OCI-LY7 (cell line): ENCODE measurements around the gene KIRREL1. TPM values are rescaled to one million over a fixed set of nuclear protein-coding genes. Genes with fewer than 3 reads are reported as not detected.

Experiments used
- BruUV-seq: library from RNA; stranded (reverse); fragments of 400-500 nt; replicated peaks from 2 replicates; lab custom pipeline; 2021; lab: Mats Ljungman, UMichigan
- CTCF ChIA-PET: fragments of 300-600 bp; sonication (Branson Sonifier 250); formaldehyde crosslinking; loops from one replicate; lab custom pipeline; 2022; ENCODE audit warnings: antibody characterized with exemption; ENCODE audit not compliant: unreplicated experiment; lab: Charles Lee
- POLR2A ChIA-PET: fragments of 300-600 bp; sonication (Branson Sonifier 250); formaldehyde crosslinking; loops from one replicate; lab custom pipeline; 2022; ENCODE audit warnings: antibody characterized with exemption; lab: Charles Lee
- DNase-seq: peaks from one replicate; pipeline ENCODE4 v3.0.0-alpha.2; 2015; ENCODE audit warnings: low spot score
- H2AFZ ChIP-seq: fragments of 200-600 bp; sonication (generic), shearing (Covaris generic); 2 replicates; pipeline ENCODE4 v1.6.1; 2014; ENCODE audit warnings: mild to moderate bottlenecking, antibody characterized with exemption, low read length, moderate library complexity
- H3K27ac ChIP-seq: fragments of 200-600 bp; sonication (generic); 2 replicates; pipeline ENCODE4 v1.5.1; 2014; ENCODE audit warnings: mixed run types, low read depth, mild to moderate bottlenecking, moderate library complexity, low read length, inconsistent platforms; ENCODE audit not compliant: poor library complexity, severe bottlenecking
- H3K36me3 ChIP-seq: fragments of 200-600 bp; sonication (generic); 2 replicates; pipeline ENCODE4 v1.6.1; 2014; ENCODE audit warnings: mild to moderate bottlenecking, antibody characterized with exemption, low read length, moderate library complexity, mixed read lengths; ENCODE audit not compliant: insufficient read depth
- H3K4me1 ChIP-seq: fragments of 200-600 bp; sonication (generic); 2 replicates; pipeline ENCODE4 v1.5.1; 2014; ENCODE audit warnings: mild to moderate bottlenecking, low read length; ENCODE audit not compliant: insufficient read depth, poor library complexity, severe bottlenecking
- H3K4me2 ChIP-seq: fragments of 200-600 bp; sonication (generic); 2 replicates; pipeline ENCODE4 v1.6.1; 2014; ENCODE audit warnings: mild to moderate bottlenecking, low read length
- H3K4me3 ChIP-seq: fragments of 200-600 bp; sonication (generic); 2 replicates; pipeline ENCODE4 v1.5.1; 2014; ENCODE audit warnings: mild to moderate bottlenecking, low read depth, low read length; ENCODE audit not compliant: poor library complexity, severe bottlenecking
- H3K79me2 ChIP-seq: fragments of 200-600 bp; sonication (generic); 2 replicates; pipeline ENCODE4 v1.6.1; 2016; ENCODE audit warnings: low read depth, mild to moderate bottlenecking, low read length, moderate library complexity, mixed read lengths; ENCODE audit not compliant: insufficient read depth
- H3K9me2 ChIP-seq: fragments of 200-600 bp; sonication (generic); 2 replicates; pipeline ENCODE4 v1.6.1; 2016; ENCODE audit warnings: mild to moderate bottlenecking, low read length, mixed read lengths; ENCODE audit not compliant: insufficient read depth
- H3K9me3 ChIP-seq: fragments of 200-600 bp; sonication (generic); 2 replicates; pipeline ENCODE4 v1.6.1; 2014; ENCODE audit warnings: mild to moderate bottlenecking, mixed run types, low read length, mixed read lengths
- H4K20me1 ChIP-seq: fragments of 200-600 bp; sonication (generic); 2 replicates; pipeline ENCODE4 v1.6.1; 2014; ENCODE audit warnings: mild to moderate bottlenecking, antibody characterized with exemption, low read length, moderate library complexity, mixed read lengths; ENCODE audit not compliant: insufficient read depth
- CTCF ChIP-seq: fragments of 200-600 bp; sonication (generic); conservative IDR thresholded peaks from 2 replicates; pipeline ENCODE4 v1.5.1; 2014; ENCODE audit warnings: mild to moderate bottlenecking, antibody characterized with exemption, low read length, moderate library complexity, mixed read lengths
- EZH2phosphoT487 ChIP-seq: fragments of 200-600 bp; sonication (generic); IDR thresholded peaks from 2 replicates; pipeline ENCODE4 v1.6.1; 2018; ENCODE audit warnings: low read depth, borderline replicate concordance, mild to moderate bottlenecking, mixed run types, antibody characterized with exemption, low read length, moderate library complexity, mixed read lengths
- intact Hi-C: fragments of 100-400 bp; cut with micrococcal nuclease; formaldehyde crosslinking; loops from one replicate; pipeline ENCODE4 v1.10.0; 2022; ENCODE audit not compliant: unreplicated experiment
- total RNA-seq, 2 experiments: library from RNA; depleted of rRNA in 1 of 2; stranded (reverse); fragments of >200 nt in 1 of 2; shearing (Covaris generic) in 1 of 2; gene quantifications; 2 replicates each; pipeline ENCODE4 v1.2.3, GENCODE V29; 2014 to 2022

The KIRREL1 gene
- total RNA-seq, 2 experiments from 2014 or later, result not detected

GRCh38 chr1:158019171-158019868, 25.9 kb downstream of the KIRREL1 start:
- no peaks in the 10 kb centered on the region for H3K9me2 ChIP-seq
- H2AFZ ChIP-seq, result no peak overlapping the region
- H3K4me3 ChIP-seq, result no peak overlapping the region
- BruUV-seq, result no TSS peak
- no peak for DNase-seq
- TF ChIP-seq EZH2phosphoT487, result no peak
- ChIA-PET CTCF (no interaction called here), POLR2A (no interaction called here)
- no peaks in the 10 kb centered on the region for H3K79me2 ChIP-seq
- intact Hi-C loops, result no loop called here
- H4K20me1 ChIP-seq, result no peaks in the 10 kb centered on the region
- H3K9me3 ChIP-seq, result no peaks in the 10 kb centered on the region
- no peak overlapping the region for H3K27ac ChIP-seq
- no peaks in the 10 kb centered on the region for H3K4me1 ChIP-seq
- H3K4me2 ChIP-seq, result no peak overlapping the region
- H3K36me3 ChIP-seq, result no peaks in the 10 kb centered on the region

DNA sequence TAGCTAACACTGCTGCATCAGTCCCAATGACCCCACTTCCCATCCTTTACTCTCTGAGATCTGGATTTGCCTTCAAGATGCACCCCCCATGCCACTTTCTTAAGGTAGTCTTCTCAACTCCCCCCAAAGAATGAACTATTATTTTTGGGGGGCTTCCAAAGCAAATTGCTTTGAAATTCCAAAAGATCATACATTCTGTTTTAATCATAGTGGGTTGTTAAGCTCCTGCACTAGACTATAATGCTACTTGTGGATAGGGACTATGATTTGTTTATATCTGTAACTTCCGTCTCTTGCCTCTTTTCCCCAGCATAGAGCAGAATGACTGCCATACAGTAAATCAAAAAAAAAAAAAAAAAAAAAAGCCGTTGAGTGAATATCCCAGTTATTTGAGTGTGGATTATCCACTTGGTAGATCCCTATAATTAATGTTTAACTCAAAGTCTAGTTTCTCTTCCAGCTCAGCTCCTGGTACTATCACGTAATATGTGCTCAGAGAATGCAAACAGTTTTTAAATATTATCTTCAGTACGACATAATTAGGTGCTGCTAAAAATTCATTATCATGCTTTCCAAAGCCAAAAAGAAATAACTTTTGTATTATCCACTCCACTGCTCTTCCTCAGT, 26.9 kb downstream of the KIRREL1 start:
- Histone ChIP-seq H3K36me3 (no peaks in the 10 kb centered on the region), H3K9me2 (no peaks in the 10 kb centered on the region), H3K4me1 (no peaks in the 10 kb centered on the region), H3K4me2 (no peak overlapping the region), H2AFZ (no peak overlapping the region), H3K27ac (no peak overlapping the region), H3K4me3 (no peak overlapping the region), H4K20me1 (no peaks in the 10 kb centered on the region), H3K79me2 (no peaks in the 10 kb centered on the region), H3K9me3 (no peaks in the 10 kb centered on the region)
- intact Hi-C loops, result no loop called here
- TF ChIP-seq EZH2phosphoT487, result no peak
- TF ChIP-seq CTCF, result no peak
- DNase-seq, result no peak
- CTCF ChIA-PET, result no interaction called here
- POLR2A ChIA-PET, result interaction anchor here (0.6 kb wide), 1 partner anchor 49 kb away, joined by 4 read pairs; no protein-coding TSS in a partner anchor
- BruUV-seq, result no TSS peak

- Histone ChIP-seq H2AFZ (no peak overlapping the region), H3K4me1 (no peaks in the 10 kb centered on the region), H3K4me3 (no peak overlapping the region), H4K20me1 (no peaks in the 10 kb centered on the region), H3K4me2 (no peak overlapping the region), H3K36me3 (no peaks in the 10 kb centered on the region), H3K27ac (no peak overlapping the region), H3K9me3 (no peaks in the 10 kb centered on the region), H3K9me2 (no peaks in the 10 kb centered on the region), H3K79me2 (no peaks in the 10 kb centered on the region)
- intact Hi-C loops, result no loop called here
- BruUV-seq, result no TSS peak
- CTCF ChIA-PET, result no interaction called here
- POLR2A ChIA-PET, result interaction anchor here (0.6 kb wide), 2 partner anchors 49 to 941 kb away, joined by 4 read pairs; no protein-coding TSS in a partner anchor
- TF ChIP-seq EZH2phosphoT487, result no peak
- TF ChIP-seq CTCF, result no peak
- DNase-seq, result no peak
Observed at GRCh38 chr1:158020886-158021620, 27.6 kb downstream of the KIRREL1 start.
